CD8-positive, alpha-beta memory T cell (primary cell): ENCODE data around the gene ANKRD35. TPM values are rescaled to one million over a fixed set of nuclear protein-coding genes. Genes with fewer than 3 reads are reported as not detected.
A peak's percentile ranks its signal among the peaks of the same experiment; 100 is the strongest.

Source experiments
- CTCF ChIA-PET: fragments of 350-600 bp; sonication (Branson Sonifier 250); formaldehyde crosslinking; loops from one replicate; lab custom pipeline; 2021; ENCODE audit warnings: antibody characterized with exemption; lab: Charles Lee
- POLR2A ChIA-PET: fragments of 350-600 bp; sonication (Branson Sonifier 250); formaldehyde crosslinking; loops from one replicate; lab custom pipeline; 2021; ENCODE audit warnings: antibody characterized with exemption; lab: Charles Lee
- DNase-seq, 5 donors: peaks; one replicate each; pipeline versions ENCODE4 v3.0.0 to v3.0.0-alpha.2; 2020 to 2022; ENCODE audit warnings: mixed read lengths in 1 of 5
- H3K27ac ChIP-seq: one replicate; pipeline ENCODE4 v1.7.0; 2013; ENCODE audit warnings: low read depth, mild to moderate bottlenecking, low read length, moderate library complexity
- H3K27me3 ChIP-seq: 2 replicates; pipeline ENCODE4 v1.7.0; 2013; ENCODE audit warnings: low read length, mild to moderate bottlenecking; ENCODE audit not compliant: insufficient read depth, poor library complexity, severe bottlenecking
- H3K36me3 ChIP-seq: 2 replicates; pipeline ENCODE4 v1.7.0; 2013; ENCODE audit warnings: mild to moderate bottlenecking, low read length, moderate library complexity; ENCODE audit not compliant: insufficient read depth
- H3K4me1 ChIP-seq: 2 replicates; pipeline ENCODE4 v1.7.0; 2013; ENCODE audit warnings: mild to moderate bottlenecking, low read length, moderate library complexity; ENCODE audit not compliant: insufficient read depth
- H3K4me3 ChIP-seq: 2 replicates; pipeline ENCODE4 v1.7.0; 2013; ENCODE audit warnings: mild to moderate bottlenecking, low read length
- H3K9me3 ChIP-seq: 2 replicates; pipeline ENCODE4 v1.7.0; 2013; ENCODE audit warnings: mild to moderate bottlenecking, low read length
- H3K27ac Mint-ChIP-seq, 8 donors: one replicate each; pipeline ENCODE4 v1.8.0; 2020 to 2021; ENCODE audit warnings: mixed read lengths in 8 of 8, mild to moderate bottlenecking in 6 of 8, inconsistent platforms in 3 of 8, moderate library complexity in 3 of 8
- H3K27me3 Mint-ChIP-seq, 2 donors: one replicate each; pipeline ENCODE4 v1.8.0; 2020 to 2021; ENCODE audit warnings: mixed read lengths in 2 of 2, mild to moderate bottlenecking in 1 of 2, moderate library complexity in 1 of 2
- H3K36me3 Mint-ChIP-seq, 3 donors: one replicate each; pipeline ENCODE4 v1.8.0; 2020 to 2021; ENCODE audit warnings: mixed read lengths in 3 of 3, inconsistent platforms in 1 of 3, mild to moderate bottlenecking in 1 of 3
- H3K4me1 Mint-ChIP-seq, 3 donors: one replicate each; pipeline ENCODE4 v1.8.0; 2020 to 2021; ENCODE audit warnings: mixed read lengths in 3 of 3, inconsistent platforms in 1 of 3, mild to moderate bottlenecking in 1 of 3
- H3K4me3 Mint-ChIP-seq, 7 donors: one replicate each; pipeline ENCODE4 v1.8.0; 2020 to 2021; ENCODE audit warnings: mixed read lengths in 7 of 7, mild to moderate bottlenecking in 6 of 7, moderate library complexity in 4 of 7, inconsistent platforms in 2 of 7
- H3K9me3 Mint-ChIP-seq, 5 donors: one replicate each; pipeline ENCODE4 v1.8.0; 2020 to 2022; ENCODE audit warnings: mixed read lengths in 5 of 5, mild to moderate bottlenecking in 3 of 5, moderate library complexity in 2 of 5, inconsistent platforms in 1 of 5
- polyA plus RNA-seq: library from polyadenylated mRNA; unstranded; fragments of 300-500 nt; fragmentation: Illumina TruSeq; gene quantifications from one replicate; pipeline ENCODE4 v1.2.3, GENCODE V29; 2021
- total RNA-seq, 2 experiments: library from RNA; stranded (reverse); gene quantifications; one replicate each; pipeline ENCODE4 v1.2.3, GENCODE V29; 2021

The ANKRD35 gene
- total and polyA plus RNA-seq, 3 experiments from 2014 or later: 0.80 to 1.3 (median 1.0) TPM

- Histone ChIP-seq H3K4me1 (peaks cover 4% of the 10 kb centered on the region), H3K4me3 (no peak overlapping the region), H3K27me3 (no peaks in the 10 kb centered on the region), H3K27ac (no peak overlapping the region), H3K36me3 (no peaks in the 10 kb centered on the region), H3K9me3 (no peaks in the 10 kb centered on the region)
- no peak overlapping the region for H3K27ac Mint-ChIP-seq
- ChIA-PET CTCF (interaction anchor here (1.4 to 10.2 kb wide), 2 partner anchors 9 to 16 kb away, joined by 5 to 160 read pairs; partner anchors contain the start of gene NUDT17), POLR2A (no interaction called here)
- peaks cover 0 to 7% (median 3%) of the 10 kb centered on the region in 3 donors for H3K36me3 Mint-ChIP-seq
- H3K4me1 Mint-ChIP-seq: peaks cover under 1 to 6% (median 3%) of the 10 kb centered on the region in 3 donors
- H3K27me3 Mint-ChIP-seq: peaks cover 4 to 5% of the 10 kb centered on the region in 2 donors
- no peaks in the 10 kb centered on the region for H3K9me3 Mint-ChIP-seq
- H3K4me3 Mint-ChIP-seq: peak overlapping the region in 1 of 7 donors; percentile 75
- no peak for DNase-seq
These were observed 22.2 kb downstream of the ANKRD35 start for GRCh38 chr1:145863282-145864018.

GRCh38 chr1:145859491-145860023 is 26.1 kb downstream of the ANKRD35 start:
- Histone ChIP-seq H3K27ac (peak overlapping the region; percentile 56), H3K4me1 (peaks cover 13% of the 10 kb centered on the region), H3K36me3 (peaks cover 7% of the 10 kb centered on the region), H3K4me3 (peak overlapping the region; percentile 80), H3K9me3 (no peaks in the 10 kb centered on the region), H3K27me3 (no peaks in the 10 kb centered on the region)
- peak; percentile 69 to 84 (median 71) for DNase-seq
- no peaks in the 10 kb centered on the region for H3K9me3 Mint-ChIP-seq
- peak overlapping the region; percentile 93 to 99 (median 97) for H3K4me3 Mint-ChIP-seq
- H3K36me3 Mint-ChIP-seq: peaks cover 0 to 31% (median 2%) of the 10 kb centered on the region in 3 donors
- H3K4me1 Mint-ChIP-seq: peaks cover 11 to 29% (median 29%) of the 10 kb centered on the region in 3 donors
- POLR2A ChIA-PET: interaction anchor here (0.6 to 3.3 kb wide), 15 partner anchors 10 to 178 kb away, joined by 3 to 44 read pairs (median 12); partner anchors contain the start of genes ANKRD34A, ANKRD35, LIX1L and NUDT17
- CTCF ChIA-PET: interaction anchor here (0.5 to 10.2 kb wide), 20 partner anchors 9 to 152 kb away, joined by 3 to 160 read pairs (median 6); partner anchors contain the start of genes ANKRD34A, ANKRD35, ITGA10 and NUDT17
- H3K27ac Mint-ChIP-seq: peak overlapping the region; percentile 77 to 96 (median 90)
- peaks cover 0 to 1% of the 10 kb centered on the region in 2 donors for H3K27me3 Mint-ChIP-seq

GRCh38 chr1:145858901-145859490 is 26.7 kb downstream of the ANKRD35 start, which contains the start of gene PIAS3:
TSS of gene PIAS3 (minus strand) at chr1:145859081. CDS start at chr1:145858990, 91 bp downstream.
- Histone ChIP-seq H3K36me3 (peaks cover 7% of the 10 kb centered on the region), H3K4me1 (peaks cover 13% of the 10 kb centered on the region), H3K27ac (peak within 1 kb of the TSS; percentile 56), H3K27me3 (no peaks in the 10 kb centered on the region), H3K4me3 (peak within 1 kb of the TSS; percentile 80), H3K9me3 (no peaks in the 10 kb centered on the region)
- Mint-ChIP-seq H3K36me3 (peaks cover 0 to 36% (median 3%) of the 10 kb centered on the region in 3 donors), H3K27me3 (peaks cover 0 to 1% of the 10 kb centered on the region in 2 donors), H3K4me3 (peak within 1 kb of the TSS; percentile 93 to 99 (median 97)), H3K27ac (peak within 1 kb of the TSS; percentile 77 to 96 (median 90)), H3K9me3 (no peaks in the 10 kb centered on the region), H3K4me1 (peaks cover 11 to 29% (median 29%) of the 10 kb centered on the region in 3 donors)
- peak; percentile 74 to 86 (median 80) for DNase-seq
- ChIA-PET CTCF (interaction anchor here (0.5 to 10.2 kb wide), 24 partner anchors 10 to 156 kb away, joined by 3 to 160 read pairs (median 5); partner anchors contain the start of genes ANKRD34A, ANKRD35, ITGA10 and NUDT17), POLR2A (interaction anchor here (0.6 to 3.3 kb wide), 16 partner anchors 10 to 179 kb away, joined by 3 to 44 read pairs (median 12); partner anchors contain the start of genes ANKRD34A, ANKRD35, LIX1L and NUDT17)

GRCh38 chr1:145858238-145858900 is 27.3 kb downstream of the ANKRD35 start:
- H3K36me3 Mint-ChIP-seq: peaks cover 0 to 43% (median 4%) of the 10 kb centered on the region in 3 donors
- POLR2A ChIA-PET: interaction anchor here (0.6 to 3.3 kb wide), 16 partner anchors 11 to 179 kb away, joined by 3 to 44 read pairs (median 12); partner anchors contain the start of genes ANKRD34A, ANKRD35, LIX1L and NUDT17
- Histone ChIP-seq H3K27me3 (no peaks in the 10 kb centered on the region), H3K9me3 (no peaks in the 10 kb centered on the region), H3K36me3 (peaks cover 7% of the 10 kb centered on the region), H3K4me1 (peaks cover 13% of the 10 kb centered on the region), H3K27ac (peak overlapping the region; percentile 56), H3K4me3 (peak overlapping the region; percentile 80)
- DNase-seq: peak in 3 of 5 donors; percentile 61 to 77 (median 66)
- peak overlapping the region; percentile 93 to 99 (median 97) for H3K4me3 Mint-ChIP-seq
- H3K27me3 Mint-ChIP-seq: peaks cover 0 to 1% of the 10 kb centered on the region in 2 donors
- H3K27ac Mint-ChIP-seq: peak overlapping the region; percentile 38 to 94 (median 90)
- H3K4me1 Mint-ChIP-seq: peaks cover 11 to 29% (median 29%) of the 10 kb centered on the region in 3 donors
- H3K9me3 Mint-ChIP-seq: no peaks in the 10 kb centered on the region
- CTCF ChIA-PET: interaction anchor here (0.8 to 10.2 kb wide), 21 partner anchors 10 to 156 kb away, joined by 3 to 160 read pairs (median 5); partner anchors contain the start of genes ANKRD34A, ITGA10, NUDT17 and POLR3C

- peaks cover 0 to 1% of the 10 kb centered on the region in 2 donors for H3K27me3 Mint-ChIP-seq
- POLR2A ChIA-PET: interaction anchor here (1.2 to 3.3 kb wide), 4 partner anchors 10 to 70 kb away, joined by 3 to 44 read pairs (median 15); partner anchors contain the start of genes NUDT17, POLR3C, RBM8A and RNF115
- no peak for DNase-seq
- no peaks in the 10 kb centered on the region for H3K9me3 Mint-ChIP-seq
- H3K27me3 ChIP-seq: no peaks in the 10 kb centered on the region
- CTCF ChIA-PET: interaction anchor here (0.6 to 10.2 kb wide), 8 partner anchors 10 to 154 kb away, joined by 3 to 160 read pairs (median 4); partner anchors contain the start of genes NUDT17 and TXNIP
- no peak overlapping the region for H3K27ac ChIP-seq
- peaks cover 7% of the 10 kb centered on the region for H3K36me3 ChIP-seq
- H3K4me1 Mint-ChIP-seq: peaks cover 11 to 29% (median 29%) of the 10 kb centered on the region in 3 donors
- no peaks in the 10 kb centered on the region for H3K9me3 ChIP-seq
- peaks cover 13% of the 10 kb centered on the region for H3K4me1 ChIP-seq
- peaks cover 0 to 51% (median 4%) of the 10 kb centered on the region in 3 donors for H3K36me3 Mint-ChIP-seq
- peak overlapping the region; percentile 12 to 99 (median 41) for H3K4me3 Mint-ChIP-seq
- H3K27ac Mint-ChIP-seq: peak overlapping the region in 3 of 8 donors; percentile 70 to 94 (median 77)
- no peak overlapping the region for H3K4me3 ChIP-seq
These were observed 28.5 kb downstream of the ANKRD35 start for GRCh38 chr1:145857170-145857569.

GRCh38 chr1:145855426-145855948 is 30.2 kb downstream of the ANKRD35 start:
- no peak overlapping the region for H3K27ac ChIP-seq
- no peaks in the 10 kb centered on the region for H3K27me3 ChIP-seq
- peaks cover 0 to 1% of the 10 kb centered on the region in 2 donors for H3K27me3 Mint-ChIP-seq
- H3K27ac Mint-ChIP-seq: peak overlapping the region in 3 of 8 donors; percentile 16 to 83 (median 72)
- H3K9me3 ChIP-seq: no peaks in the 10 kb centered on the region
- ChIA-PET POLR2A (no interaction called here), CTCF (interaction anchor here (10.2 kb wide), 1 partner anchor 8 kb away, joined by 160 read pairs; the partner anchor contains the start of gene NUDT17)
- H3K4me1 ChIP-seq: peaks cover 13% of the 10 kb centered on the region
- peaks cover 5 to 63% (median 11%) of the 10 kb centered on the region in 3 donors for H3K36me3 Mint-ChIP-seq
- no peak overlapping the region for H3K4me3 ChIP-seq
- peaks cover 11 to 29% (median 29%) of the 10 kb centered on the region in 3 donors for H3K4me1 Mint-ChIP-seq
- H3K4me3 Mint-ChIP-seq: peak overlapping the region in 2 of 7 donors; percentile 40 to 88
- no peaks in the 10 kb centered on the region for H3K9me3 Mint-ChIP-seq
- DNase-seq: no peak
- H3K36me3 ChIP-seq: peaks cover 10% of the 10 kb centered on the region
